Measurements from ENCODE around the gene POU3F3. TPM values are rescaled to one million over a fixed set of nuclear protein-coding genes. Genes with fewer than 3 reads are reported as not detected.

The POU3F3 gene
- total RNA-seq, 1 donor from 2014 or later, result not detected

- TF ChIP-seq CTCF (IDR thresholded peaks at IDR 0.05), result no peak
- Mint-ChIP-seq H3K27me3 (peaks cover 75% of the 10 kb centered on the region), H3K9me3 (no peaks in the 10 kb centered on the region), H3K27ac (no peak overlapping the region), H3K4me3 (no peak overlapping the region), H3K4me1 (peaks cover 19% of the 10 kb centered on the region), H3K36me3 (ENCODE audit: low read depth) (no peaks in the 10 kb centered on the region)
- ChIA-PET CTCF (interaction anchor here (1.3 kb wide), 1 partner anchor 108 kb away, joined by 3 read pairs; no protein-coding TSS in a partner anchor), POLR2A (no interaction called here)
- DNase-seq, result no peak
- intact Hi-C loops (cut with micrococcal nuclease), result no loop called here
- no peak for ATAC-seq (ENCODE audit: low read depth)
Observed at GRCh38 chr2:104867813-104868504, 14.0 kb downstream of the POU3F3 start.

- Mint-ChIP-seq H3K27me3 (peaks cover 70% of the 10 kb centered on the region), H3K4me1 (peaks cover 22% of the 10 kb centered on the region), H3K9me3 (no peaks in the 10 kb centered on the region), H3K27ac (no peak overlapping the region), H3K4me3 (no peak overlapping the region), H3K36me3 (ENCODE audit: low read depth) (no peaks in the 10 kb centered on the region)
- intact Hi-C loops (cut with micrococcal nuclease), result no loop called here
- no peak for TF ChIP-seq CTCF (IDR thresholded peaks at IDR 0.05)
- ChIA-PET POLR2A (no interaction called here), CTCF (no interaction called here)
- ATAC-seq (ENCODE audit: low read depth), result no peak
- DNase-seq, result no peak
Observed at GRCh38 chr2:104868505-104868866, 14.6 kb downstream of the POU3F3 start.

GRCh38 chr2:104870100-104870975 lies 16.4 kb downstream of the POU3F3 start:
- Mint-ChIP-seq H3K4me1 (peaks cover 23% of the 10 kb centered on the region), H3K27ac (no peak overlapping the region), H3K36me3 (ENCODE audit: low read depth) (no peaks in the 10 kb centered on the region), H3K27me3 (peaks cover 58% of the 10 kb centered on the region), H3K4me3 (no peak overlapping the region), H3K9me3 (no peaks in the 10 kb centered on the region)
- intact Hi-C loops (cut with micrococcal nuclease), result loop anchor here (5.0 to 10.0 kb wide), 2 partner anchors 838 to 916 kb away; no protein-coding TSS in a partner anchor
- ChIA-PET POLR2A (no interaction called here), CTCF (no interaction called here)
- no peak for DNase-seq
- TF ChIP-seq CTCF (IDR thresholded peaks at IDR 0.05), result no peak
- ATAC-seq (ENCODE audit: low read depth), result no peak

- intact Hi-C loops (cut with micrococcal nuclease), result loop anchor here (5.0 to 10.0 kb wide), 2 partner anchors 839 to 917 kb away; no protein-coding TSS in a partner anchor
- peak overlapping the region; percentile 72 for H3K4me3 Mint-ChIP-seq
- POLR2A ChIA-PET, result no interaction called here
- H3K36me3 Mint-ChIP-seq (ENCODE audit: low read depth), result no peaks in the 10 kb centered on the region
- H3K4me1 Mint-ChIP-seq, result peaks cover 23% of the 10 kb centered on the region
- no peak overlapping the region for H3K27ac Mint-ChIP-seq
- CTCF ChIA-PET, result interaction anchor here (1.4 kb wide), 1 partner anchor 105 kb away, joined by 3 read pairs; no protein-coding TSS in a partner anchor
- ATAC-seq (ENCODE audit: low read depth), result no peak
- H3K27me3 Mint-ChIP-seq, result peaks cover 45% of the 10 kb centered on the region
- DNase-seq, result no peak
- H3K9me3 Mint-ChIP-seq, result no peaks in the 10 kb centered on the region
- TF ChIP-seq CTCF (IDR thresholded peaks at IDR 0.05), result no peak
Observed at GRCh38 chr2:104871649-104871971, 17.7 kb downstream of the POU3F3 start.
